NCI-H1048 (cell line): ENCODE measurements around the gene DMKN.
A peak's percentile ranks its signal among the peaks of the same experiment; 100 is the strongest.

ENCODE experiments used
- DNase-seq: peaks from one replicate; lab custom pipeline; 2025; lab: John Stamatoyannopoulos, UW

Gene DMKN, protein sequence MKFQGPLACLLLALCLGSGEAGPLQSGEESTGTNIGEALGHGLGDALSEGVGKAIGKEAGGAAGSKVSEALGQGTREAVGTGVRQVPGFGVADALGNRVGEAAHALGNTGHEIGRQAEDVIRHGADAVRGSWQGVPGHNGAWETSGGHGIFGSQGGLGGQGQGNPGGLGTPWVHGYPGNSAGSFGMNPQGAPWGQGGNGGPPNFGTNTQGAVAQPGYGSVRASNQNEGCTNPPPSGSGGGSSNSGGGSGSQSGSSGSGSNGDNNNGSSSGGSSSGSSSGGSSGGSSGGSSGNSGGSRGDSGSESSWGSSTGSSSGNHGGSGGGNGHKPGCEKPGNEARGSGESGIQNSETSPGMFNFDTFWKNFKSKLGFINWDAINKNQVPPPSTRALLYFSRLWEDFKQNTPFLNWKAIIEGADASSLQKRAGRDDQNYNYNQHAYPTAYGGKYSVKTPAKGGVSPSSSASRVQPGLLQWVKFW

GRCh38 chr19:35513628-35514281 lies at the start of gene DMKN:
TSS of gene DMKN (minus strand) at chr19:35513649. CDS start at chr19:35513475, 174 bp downstream.
- no peak for DNase-seq

GRCh38 chr19:35562776-35563175 lies 49.3 kb upstream of the DMKN start:
- DNase-seq: no peak

GRCh38 chr19:35562336-35562735 lies 48.9 kb upstream of the DMKN start:
- DNase-seq: no peak

DNA sequence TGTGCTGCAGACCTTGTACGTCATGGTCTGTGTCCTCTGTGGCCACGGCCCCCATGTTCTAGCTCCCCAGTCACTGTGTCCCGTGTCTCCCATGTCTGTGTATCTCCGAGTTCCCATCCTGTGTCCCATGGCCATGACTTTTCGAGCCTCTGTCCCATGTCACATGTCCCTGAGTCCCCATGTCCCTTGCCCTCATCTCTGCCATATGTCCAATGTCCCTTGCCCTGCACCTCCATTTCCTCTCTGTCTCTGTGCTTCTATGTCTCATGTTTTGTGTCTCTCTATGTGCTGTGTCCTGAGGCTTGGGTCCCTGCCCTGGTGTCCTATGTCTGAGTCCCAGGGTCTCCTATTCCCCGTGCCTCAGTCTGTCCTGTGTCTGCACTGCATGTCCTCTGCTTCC lies 48.0 kb upstream of the DMKN start:
- DNase-seq: no peak

GRCh38 chr19:35560677-35561076 lies 47.2 kb upstream of the DMKN start:
- DNase-seq: no peak

- no peak for DNase-seq
These were observed 46.8 kb upstream of the DMKN start for GRCh38 chr19:35560271-35560670.

GRCh38 chr19:35559781-35560180 lies 46.3 kb upstream of the DMKN start:
- no peak for DNase-seq

DNA sequence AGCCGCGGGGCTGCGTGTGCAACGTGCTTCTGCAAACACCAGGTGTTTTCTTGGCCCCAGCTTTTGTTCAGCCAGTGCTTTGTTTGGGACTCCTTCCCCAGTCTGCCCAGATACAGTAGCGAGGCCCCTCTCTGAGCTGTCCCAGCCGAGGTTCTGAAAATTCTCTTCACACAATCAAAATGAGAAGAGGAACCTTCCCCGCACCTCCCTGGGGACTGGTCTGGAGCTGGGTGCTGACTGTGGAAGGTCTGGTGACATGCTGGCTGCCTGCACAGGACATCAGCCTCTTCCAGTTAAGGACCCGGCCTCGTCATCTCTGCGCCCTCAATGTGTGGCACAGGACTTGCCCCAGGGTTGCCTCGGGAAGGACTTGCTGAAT lies 45.8 kb upstream of the DMKN start:
- no peak for DNase-seq

- DNase-seq: no peak
These were observed 45.2 kb upstream of the DMKN start for GRCh38 chr19:35558400-35559280.

DNA sequence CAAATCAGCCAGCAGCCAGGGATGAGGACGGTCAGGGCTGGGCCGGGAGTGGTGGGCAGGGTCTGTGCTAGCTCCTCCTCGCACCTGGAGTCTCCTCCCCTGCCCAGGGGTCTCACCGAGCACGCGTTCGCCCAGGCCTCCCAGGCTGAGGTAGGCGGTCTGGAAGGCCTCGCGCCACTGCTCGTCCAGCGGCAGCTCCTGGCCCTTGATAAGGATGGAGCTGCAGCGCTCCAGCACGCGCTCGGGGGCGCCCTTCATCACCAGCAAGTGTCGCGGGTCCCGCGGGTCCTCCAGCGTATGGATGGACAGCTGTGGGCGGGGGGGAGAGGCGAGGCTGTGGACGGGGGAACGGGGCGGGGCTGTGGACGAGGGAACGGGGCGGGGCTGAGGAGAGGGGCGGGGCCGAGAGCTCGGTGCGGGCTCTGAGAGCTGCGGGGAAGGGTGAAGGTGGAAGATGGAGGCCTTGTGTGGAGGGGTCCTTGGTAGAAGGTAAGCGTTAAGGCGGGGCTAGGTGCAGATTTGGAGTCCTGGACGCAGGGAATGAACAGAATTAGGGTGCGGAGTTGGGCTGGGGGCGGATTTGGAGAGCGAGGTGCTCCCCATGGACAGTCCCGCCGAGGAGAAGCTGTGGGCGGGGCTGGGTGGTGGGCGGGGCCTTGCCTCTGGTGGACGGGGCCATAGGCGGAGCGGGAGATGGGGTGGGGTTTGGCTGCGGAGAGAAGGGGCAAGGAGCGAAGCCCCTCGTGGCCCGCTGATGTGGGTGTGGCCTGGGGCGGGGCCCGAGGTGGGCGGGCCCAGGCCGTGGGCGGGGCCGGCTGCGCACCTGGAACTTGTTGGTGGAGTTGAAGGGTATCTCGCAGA lies 44.3 kb upstream of the DMKN start:
- peak; percentile 46 for DNase-seq

- no peak for DNase-seq
These were observed 43.5 kb upstream of the DMKN start for GRCh38 chr19:35556846-35557538.

DNA sequence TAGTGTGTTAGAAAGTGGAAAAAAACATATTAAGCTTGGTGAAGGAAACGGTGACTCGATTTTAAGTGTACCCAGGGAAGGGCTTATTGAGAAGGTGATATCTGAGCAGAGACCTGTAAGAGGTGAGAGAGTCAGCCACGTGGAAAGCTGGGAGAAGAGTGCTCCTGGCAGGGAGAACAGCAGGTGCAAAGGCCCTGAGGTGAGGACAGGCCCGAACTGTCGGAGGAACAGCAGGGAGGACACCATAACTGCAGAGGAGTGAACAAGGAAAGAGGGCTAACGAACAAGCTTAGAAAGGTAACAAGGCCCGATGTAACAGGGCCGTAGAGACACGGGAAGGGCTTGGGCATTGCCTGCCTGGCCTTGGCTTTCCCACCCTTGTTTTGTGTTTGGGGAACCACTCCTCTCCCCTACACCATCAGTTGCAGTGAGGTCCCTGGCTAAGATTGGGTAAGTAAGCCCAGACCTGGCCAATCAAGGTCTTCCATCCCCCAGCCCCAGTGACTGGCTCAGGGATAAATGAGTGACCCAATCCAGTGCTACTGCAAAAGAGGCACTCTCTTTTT lies 42.7 kb upstream of the DMKN start:
- DNase-seq: no peak

DNA sequence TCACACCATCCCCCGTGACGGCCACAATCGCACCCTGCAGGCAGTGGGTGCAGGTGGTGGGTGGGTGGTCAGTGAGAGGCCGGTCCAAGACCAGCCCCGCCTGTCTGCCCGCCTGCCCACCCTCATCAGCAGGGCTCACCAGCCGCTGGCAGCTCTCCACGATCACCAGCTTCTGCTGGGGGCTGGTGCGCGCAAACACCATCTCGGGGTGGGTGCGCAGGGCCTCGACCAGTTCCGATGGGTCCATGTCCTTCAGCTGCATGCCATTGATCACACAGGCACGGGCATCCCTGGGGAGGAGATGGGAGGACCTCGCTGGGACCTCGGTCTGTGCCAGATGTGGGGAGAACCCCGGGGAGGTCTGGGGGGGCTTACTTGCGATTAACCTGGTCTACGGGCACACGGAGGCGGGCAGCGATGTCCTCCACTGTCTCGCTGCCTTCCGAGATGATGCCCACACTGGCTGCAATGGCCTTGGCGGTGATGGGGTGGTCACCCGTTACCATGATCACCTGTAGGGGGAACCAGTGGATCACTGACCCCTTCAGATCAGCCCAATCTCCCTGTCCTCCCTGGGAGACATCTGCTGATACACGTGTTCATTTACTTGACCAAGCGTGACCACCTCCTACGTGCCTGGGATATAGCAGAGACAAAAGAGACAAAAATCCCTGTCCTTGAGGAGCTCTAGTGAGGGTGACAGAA lies 42.0 kb upstream of the DMKN start:
- DNase-seq: no peak

GRCh38 chr19:35554076-35554475 lies 40.6 kb upstream of the DMKN start:
- DNase-seq: no peak

- no peak for DNase-seq
These were observed 40.0 kb upstream of the DMKN start for GRCh38 chr19:35553385-35554000.

DNA sequence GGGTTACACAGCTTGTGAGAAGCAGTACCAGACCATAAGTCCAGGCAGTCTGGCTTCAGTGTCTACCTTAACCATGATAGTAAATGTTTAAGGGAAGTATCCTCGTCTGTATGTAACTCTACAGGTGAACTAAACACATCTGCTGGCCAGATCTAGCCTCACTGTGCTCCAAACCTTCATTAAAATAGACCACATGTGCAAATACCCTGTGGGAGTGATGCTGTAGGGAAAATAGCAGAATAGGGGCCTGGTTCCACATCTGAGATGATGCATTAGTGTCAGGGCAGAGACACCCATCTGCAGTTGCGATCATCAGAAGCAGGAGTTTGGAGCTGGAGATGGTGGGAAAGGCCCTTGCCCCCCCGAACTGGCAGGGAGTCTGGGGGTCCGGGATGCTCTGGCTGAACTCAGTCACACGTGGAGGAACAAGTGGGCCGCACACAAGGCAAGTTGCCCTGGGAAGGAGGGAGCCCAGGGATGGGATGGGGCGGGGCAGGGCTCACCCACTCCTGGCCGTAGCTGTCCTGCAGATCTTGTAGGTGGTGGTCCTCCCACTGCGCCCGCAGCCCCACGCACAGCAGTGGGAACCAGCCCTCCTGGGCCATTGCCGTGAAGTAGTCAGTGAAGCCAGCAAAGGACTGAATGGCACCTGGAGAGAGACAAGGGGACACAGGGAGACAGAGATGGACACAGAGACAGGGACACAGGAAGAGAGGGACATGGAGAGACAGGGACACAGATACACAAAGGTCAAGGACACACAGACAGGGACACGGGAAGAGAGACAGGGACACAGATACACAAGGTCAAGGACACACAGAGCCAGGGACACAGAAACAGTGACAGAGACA lies 39.3 kb upstream of the DMKN start:
- no peak for DNase-seq

DNA sequence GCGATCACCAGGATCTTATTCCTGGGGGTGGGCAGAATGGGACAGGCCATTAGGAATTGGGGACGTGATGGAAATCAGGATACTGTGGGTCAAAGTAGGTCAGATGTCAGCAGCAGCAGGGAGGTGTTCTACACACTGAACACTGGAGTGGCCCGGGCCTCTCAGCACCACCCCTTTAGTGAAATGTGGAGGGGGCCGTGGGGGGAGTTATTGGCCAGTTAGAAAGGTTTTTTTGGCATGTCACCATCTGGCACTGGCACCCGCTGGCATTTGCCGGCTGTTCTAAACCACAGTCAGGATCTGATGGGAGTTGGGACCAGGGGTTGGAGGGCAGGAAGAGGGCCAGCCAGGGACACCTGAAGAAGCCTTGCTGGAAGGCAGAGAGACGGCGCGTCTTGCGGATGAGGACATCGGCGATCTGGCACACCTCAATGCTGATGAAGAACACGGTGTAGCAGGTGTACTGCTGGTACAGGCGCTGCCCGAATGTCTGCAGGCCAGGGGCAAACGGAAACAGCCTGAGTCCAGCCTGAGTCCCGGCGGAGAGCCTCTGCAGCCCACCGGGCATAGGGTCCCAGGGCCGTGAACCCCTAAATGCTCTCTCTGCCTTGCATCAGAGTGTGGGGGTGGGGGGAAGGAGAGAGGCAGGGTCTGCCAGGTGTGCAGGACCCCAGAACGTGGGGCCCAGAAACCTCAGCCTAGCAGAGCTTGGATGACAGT lies 37.8 kb upstream of the DMKN start:
- no peak for DNase-seq
